Transverse colon (tissue), 3 donors: Measurements from ENCODE around the gene TFE3.

Experiments used
- POLR2A ChIP-seq: fragments of 450-650 bp; IDR thresholded peaks from one replicate; pipeline ENCODE4 v1.6.1; 2016; ENCODE audit warnings: antibody characterized with exemption, mild to moderate bottlenecking, moderate library complexity
- POLR2AphosphoS5 ChIP-seq, 3 donors: sonication (generic); formaldehyde crosslinking; IDR thresholded peaks; one replicate each; pipeline ENCODE4 v1.6.1; 2016; ENCODE audit warnings: antibody characterized with exemption in 3 of 3

- TF ChIP-seq POLR2A (no peak), POLR2AphosphoS5 (IDR thresholded peaks at IDR 0.05) (no peak)
Observed at GRCh38 chrX:49019050-49019449, 24.1 kb downstream of the TFE3 start.
